KOPT-K1 (cell line): ENCODE data around the gene TMC7.

ENCODE experiments used
- H3K27ac ChIP-seq: fragments of 200-600 bp; sonication (generic); 2 replicates; pipeline ENCODE4 v1.5.1; 2016; ENCODE audit warnings: antibody characterized with exemption, mild to moderate bottlenecking, low read depth, low read length; ENCODE audit not compliant: poor library complexity, severe bottlenecking
- H3K36me3 ChIP-seq: fragments of 200-600 bp; sonication (generic); 2 replicates; pipeline ENCODE4 v1.5.1; 2017; ENCODE audit warnings: antibody characterized with exemption, mild to moderate bottlenecking, low read length, moderate library complexity; ENCODE audit not compliant: insufficient read depth
- H3K9me3 ChIP-seq: fragments of 200-600 bp; sonication (generic); 2 replicates; pipeline ENCODE4 v1.5.1; 2017; ENCODE audit warnings: antibody characterized with exemption, low read length, mild to moderate bottlenecking; ENCODE audit not compliant: insufficient read depth, poor library complexity, severe bottlenecking

The TMC7 gene

GRCh38 chr16:19084879-19085278, 101.1 kb downstream of the TMC7 start:
- Histone ChIP-seq H3K36me3 (peaks cover 12% of the 10 kb centered on the region; the same call in 1 of the 2 replicates), H3K27ac (no peak overlapping the region), H3K9me3 (peaks cover 6% of the 10 kb centered on the region)

GRCh38 chr16:19085679-19086200, 102.0 kb downstream of the TMC7 start:
- H3K36me3 ChIP-seq, result peaks cover 12% of the 10 kb centered on the region; the same call in 1 of the 2 replicates
- H3K27ac ChIP-seq, result no peak overlapping the region
- H3K9me3 ChIP-seq, result peaks cover 4% of the 10 kb centered on the region

- no peaks in the 10 kb centered on the region for H3K9me3 ChIP-seq
- no peak overlapping the region for H3K27ac ChIP-seq
Observed at GRCh38 chr16:19086322-19087199, 102.8 kb downstream of the TMC7 start.

GRCh38 chr16:19088341-19088916, 104.7 kb downstream of the TMC7 start:
- no peak overlapping the region for H3K27ac ChIP-seq

More at GRCh38 chr16:19086322-19087199, 102.8 kb downstream of the TMC7 start:
- peaks cover 6% of the 10 kb centered on the region; the same call in 1 of the 2 replicates for H3K36me3 ChIP-seq

GRCh38 chr16:19089410-19089955, 105.7 kb downstream of the TMC7 start:
- H3K9me3 ChIP-seq, result no peaks in the 10 kb centered on the region
- no peaks in the 10 kb centered on the region for H3K36me3 ChIP-seq
- H3K27ac ChIP-seq, result no peak overlapping the region

More at GRCh38 chr16:19088341-19088916, 104.7 kb downstream of the TMC7 start:
- no peaks in the 10 kb centered on the region for H3K9me3 ChIP-seq
- H3K36me3 ChIP-seq, result no peaks in the 10 kb centered on the region

GRCh38 chr16:19090916-19091315, 107.2 kb downstream of the TMC7 start:
- no peak overlapping the region for H3K27ac ChIP-seq
- H3K36me3 ChIP-seq, result no peaks in the 10 kb centered on the region
- H3K9me3 ChIP-seq, result no peaks in the 10 kb centered on the region

- Histone ChIP-seq H3K27ac (no peak overlapping the region), H3K9me3 (peaks cover 2% of the 10 kb centered on the region), H3K36me3 (no peaks in the 10 kb centered on the region)
Observed at GRCh38 chr16:19092653-19093410, 109.1 kb downstream of the TMC7 start.

- Histone ChIP-seq H3K27ac (no peak overlapping the region), H3K36me3 (no peaks in the 10 kb centered on the region), H3K9me3 (peaks cover 9% of the 10 kb centered on the region)
Observed at GRCh38 chr16:19093631-19094541, 110.2 kb downstream of the TMC7 start.

GRCh38 chr16:19094542-19095365, 111.0 kb downstream of the TMC7 start:
- no peaks in the 10 kb centered on the region for H3K36me3 ChIP-seq
- H3K9me3 ChIP-seq, result peaks cover 9% of the 10 kb centered on the region
- H3K27ac ChIP-seq, result no peak overlapping the region

GRCh38 chr16:19095654-19096053, 111.9 kb downstream of the TMC7 start:
- Histone ChIP-seq H3K36me3 (no peaks in the 10 kb centered on the region), H3K27ac (no peak overlapping the region), H3K9me3 (peaks cover 9% of the 10 kb centered on the region)

GRCh38 chr16:19098173-19098572, 114.4 kb downstream of the TMC7 start:
- H3K9me3 ChIP-seq, result peaks cover 9% of the 10 kb centered on the region
- H3K27ac ChIP-seq, result no peak overlapping the region
- H3K36me3 ChIP-seq, result no peaks in the 10 kb centered on the region

GRCh38 chr16:19102187-19102872, 118.6 kb downstream of the TMC7 start:
- no peak overlapping the region for H3K27ac ChIP-seq
- H3K36me3 ChIP-seq, result no peaks in the 10 kb centered on the region
- H3K9me3 ChIP-seq, result peaks cover 9% of the 10 kb centered on the region

GRCh38 chr16:19104607-19105006, 120.9 kb downstream of the TMC7 start:
- no peaks in the 10 kb centered on the region for H3K36me3 ChIP-seq

More at GRCh38 chr16:19104607-19105006, 120.9 kb downstream of the TMC7 start:
- Histone ChIP-seq H3K27ac (no peak overlapping the region), H3K9me3 (no peaks in the 10 kb centered on the region)
